OCI-LY7 (cell line): Measurements from ENCODE around the gene FBN2.

ENCODE experiments used
- EZH2phosphoT487 ChIP-seq: fragments of 200-600 bp; sonication (generic); IDR thresholded peaks from 2 replicates; pipeline ENCODE4 v1.6.1; 2018; ENCODE audit warnings: low read depth, borderline replicate concordance, mild to moderate bottlenecking, mixed run types, antibody characterized with exemption, low read length, moderate library complexity, mixed read lengths
- TF ChIP-seq, protein P1 (sequence below): fragments of 200-600 bp; sonication (generic); conservative IDR thresholded peaks from 2 replicates; pipeline ENCODE4 v1.5.1; 2014; ENCODE audit warnings: mild to moderate bottlenecking, antibody characterized with exemption, low read length, moderate library complexity, mixed read lengths

DNA sequence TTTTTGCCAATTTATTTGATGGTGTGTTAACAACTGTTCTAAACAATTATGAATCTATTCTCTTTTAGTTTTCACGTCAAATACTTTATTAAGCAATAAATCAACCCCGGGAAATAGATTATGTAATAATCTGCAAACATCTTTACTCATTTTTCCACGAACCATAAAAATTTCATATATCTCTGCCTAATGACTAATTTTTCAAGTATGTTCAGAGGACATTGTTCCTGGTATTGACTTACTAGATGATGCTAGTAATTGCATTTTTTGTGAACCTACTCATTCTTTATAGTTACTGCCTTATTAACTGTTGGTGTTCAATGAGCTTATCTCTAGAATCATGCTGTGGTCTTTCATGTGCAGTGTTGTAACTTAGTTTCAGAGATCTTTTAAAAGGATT is 41.0 kb upstream of the FBN2 start:
- TF ChIP-seq, protein P1, sequence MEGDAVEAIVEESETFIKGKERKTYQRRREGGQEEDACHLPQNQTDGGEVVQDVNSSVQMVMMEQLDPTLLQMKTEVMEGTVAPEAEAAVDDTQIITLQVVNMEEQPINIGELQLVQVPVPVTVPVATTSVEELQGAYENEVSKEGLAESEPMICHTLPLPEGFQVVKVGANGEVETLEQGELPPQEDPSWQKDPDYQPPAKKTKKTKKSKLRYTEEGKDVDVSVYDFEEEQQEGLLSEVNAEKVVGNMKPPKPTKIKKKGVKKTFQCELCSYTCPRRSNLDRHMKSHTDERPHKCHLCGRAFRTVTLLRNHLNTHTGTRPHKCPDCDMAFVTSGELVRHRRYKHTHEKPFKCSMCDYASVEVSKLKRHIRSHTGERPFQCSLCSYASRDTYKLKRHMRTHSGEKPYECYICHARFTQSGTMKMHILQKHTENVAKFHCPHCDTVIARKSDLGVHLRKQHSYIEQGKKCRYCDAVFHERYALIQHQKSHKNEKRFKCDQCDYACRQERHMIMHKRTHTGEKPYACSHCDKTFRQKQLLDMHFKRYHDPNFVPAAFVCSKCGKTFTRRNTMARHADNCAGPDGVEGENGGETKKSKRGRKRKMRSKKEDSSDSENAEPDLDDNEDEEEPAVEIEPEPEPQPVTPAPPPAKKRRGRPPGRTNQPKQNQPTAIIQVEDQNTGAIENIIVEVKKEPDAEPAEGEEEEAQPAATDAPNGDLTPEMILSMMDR = no peak
- no peak for TF ChIP-seq EZH2phosphoT487
